ENCODE data around the gene MPP2.

MPP2 gene

DNA sequence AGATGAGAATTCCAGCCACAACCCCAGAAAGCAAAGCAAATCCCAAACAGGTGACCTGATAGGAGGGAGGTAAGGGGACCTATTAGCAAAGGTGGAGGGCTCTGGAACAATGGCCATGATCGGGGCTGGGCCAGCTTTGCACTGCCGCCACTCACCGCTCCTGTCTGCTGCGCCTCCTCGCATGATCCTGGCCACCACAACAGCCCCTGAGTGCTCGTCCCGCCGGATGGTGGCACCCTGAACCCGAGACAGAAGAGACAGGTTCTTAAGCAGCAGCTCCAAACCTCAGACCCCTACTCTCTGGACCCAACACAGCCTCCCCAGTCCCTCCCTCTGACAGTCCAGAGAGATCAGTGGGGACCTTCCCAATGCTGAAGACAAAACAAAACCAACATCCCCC, 79.7 kb downstream of the MPP2 start:
- no peak for DNase-seq (ENCODE audit: insufficient read length, low spot score)
- TF ChIP-seq, protein P1, sequence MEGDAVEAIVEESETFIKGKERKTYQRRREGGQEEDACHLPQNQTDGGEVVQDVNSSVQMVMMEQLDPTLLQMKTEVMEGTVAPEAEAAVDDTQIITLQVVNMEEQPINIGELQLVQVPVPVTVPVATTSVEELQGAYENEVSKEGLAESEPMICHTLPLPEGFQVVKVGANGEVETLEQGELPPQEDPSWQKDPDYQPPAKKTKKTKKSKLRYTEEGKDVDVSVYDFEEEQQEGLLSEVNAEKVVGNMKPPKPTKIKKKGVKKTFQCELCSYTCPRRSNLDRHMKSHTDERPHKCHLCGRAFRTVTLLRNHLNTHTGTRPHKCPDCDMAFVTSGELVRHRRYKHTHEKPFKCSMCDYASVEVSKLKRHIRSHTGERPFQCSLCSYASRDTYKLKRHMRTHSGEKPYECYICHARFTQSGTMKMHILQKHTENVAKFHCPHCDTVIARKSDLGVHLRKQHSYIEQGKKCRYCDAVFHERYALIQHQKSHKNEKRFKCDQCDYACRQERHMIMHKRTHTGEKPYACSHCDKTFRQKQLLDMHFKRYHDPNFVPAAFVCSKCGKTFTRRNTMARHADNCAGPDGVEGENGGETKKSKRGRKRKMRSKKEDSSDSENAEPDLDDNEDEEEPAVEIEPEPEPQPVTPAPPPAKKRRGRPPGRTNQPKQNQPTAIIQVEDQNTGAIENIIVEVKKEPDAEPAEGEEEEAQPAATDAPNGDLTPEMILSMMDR (IDR thresholded peaks at IDR 0.05; ENCODE audit: insufficient read depth, missing control alignments) = no peak
- no peak for FAIRE-seq

DNA sequence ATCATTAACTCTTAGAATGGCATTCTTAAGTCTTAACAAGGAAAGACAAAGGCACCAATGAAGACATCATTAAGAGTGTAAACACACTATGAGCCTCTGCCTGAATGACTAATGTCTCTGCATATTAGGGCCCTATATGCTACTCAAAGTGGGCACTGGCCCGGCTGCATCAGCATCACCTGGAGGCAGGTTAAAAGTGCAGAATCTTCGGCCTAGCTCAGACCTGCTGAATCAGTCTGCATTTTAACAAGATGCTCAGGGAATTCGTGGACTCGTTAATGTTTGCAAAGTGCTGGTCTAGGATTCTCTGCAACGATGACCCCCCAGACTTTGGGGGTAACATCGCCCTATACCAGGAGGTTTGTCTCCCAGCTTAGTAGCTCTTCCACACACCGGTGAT, 81.1 kb downstream of the MPP2 start:
- DNase-seq (ENCODE audit: insufficient read length, low spot score) (no peak), FAIRE-seq (no peak)
- TF ChIP-seq, protein P1 (IDR thresholded peaks at IDR 0.05; ENCODE audit: insufficient read depth, missing control alignments) = no peak

DNA sequence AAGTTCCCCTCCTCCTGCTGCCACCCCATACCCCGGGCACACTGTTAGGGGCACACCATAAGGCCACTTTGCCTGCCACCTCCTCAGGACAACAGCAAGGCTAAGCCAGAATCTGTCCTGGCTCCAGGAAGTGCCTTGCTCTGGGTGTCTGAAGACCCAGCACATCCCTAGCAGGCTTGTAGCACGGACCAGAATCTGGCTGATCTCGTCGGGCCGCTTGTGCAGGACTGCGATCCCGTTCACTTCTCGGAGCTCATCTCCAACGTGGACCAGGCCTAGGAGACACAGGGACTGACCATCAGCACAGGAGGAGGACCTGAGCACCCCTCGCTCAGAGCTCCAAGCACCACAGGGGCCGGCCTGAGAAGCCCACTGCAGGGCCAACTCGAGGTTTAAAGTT, 81.8 kb downstream of the MPP2 start:
- DNase-seq (ENCODE audit: insufficient read length, low spot score) = no peak
- TF ChIP-seq, protein P1 (IDR thresholded peaks at IDR 0.05; ENCODE audit: insufficient read depth, missing control alignments) = no peak
- FAIRE-seq = no peak

All from D721Med (cell line).